NB4 (cell line): ENCODE results near the gene LCT.
A peak's percentile ranks its signal among the peaks of the same experiment; 100 is the strongest.

Experiments
- DNase-seq: peaks from one replicate; pipeline ENCODE4 v3.0.0; 2010; ENCODE audit warnings: low read depth
- H3K4me3 ChIP-seq: one replicate; pipeline ENCODE4 v1.5.1; 2011; ENCODE audit warnings: mild to moderate bottlenecking, low read depth, low read length, moderate library complexity
- MYC ChIP-seq: IDR thresholded peaks from 2 replicates; pipeline ENCODE4 v1.6.1; 2011; ENCODE audit warnings: low read depth, low read length
- POLR2A ChIP-seq: IDR thresholded peaks from 2 replicates; pipeline ENCODE4 v1.6.1; 2011; ENCODE audit warnings: mild to moderate bottlenecking; ENCODE audit not compliant: insufficient read length; ENCODE audit errors: extremely low read depth
- TF ChIP-seq, protein P1 (sequence below): IDR thresholded peaks from one replicate; pipeline ENCODE4 v1.5.1; 2012; ENCODE audit warnings: low read depth, low read length
- TF ChIP-seq, protein P2 (sequence below): IDR thresholded peaks from 2 replicates; pipeline ENCODE4 v1.6.1; 2011; ENCODE audit warnings: low read depth, low read length

LCT gene

DNA sequence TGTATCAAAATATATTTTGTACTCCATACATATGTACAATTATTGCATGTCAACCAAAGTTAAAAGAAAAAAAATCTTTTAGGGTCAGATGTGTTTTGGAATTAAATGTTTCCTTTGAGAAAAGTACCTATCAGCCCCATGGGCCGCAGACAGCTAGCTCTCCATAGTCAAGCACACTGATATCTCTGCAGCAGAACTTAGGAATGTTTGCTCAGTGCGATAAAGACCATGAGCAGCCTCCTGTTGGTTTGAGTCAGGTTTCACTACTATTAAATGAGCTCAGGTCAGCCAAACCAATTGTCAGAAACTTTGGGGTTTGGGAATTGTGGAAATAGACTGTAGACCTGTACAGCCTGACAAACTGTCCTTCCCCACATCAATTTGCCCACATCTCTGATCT lies 33.7 kb downstream of the LCT start:
- TF ChIP-seq POLR2A: no peak
- TF ChIP-seq, protein P1, sequence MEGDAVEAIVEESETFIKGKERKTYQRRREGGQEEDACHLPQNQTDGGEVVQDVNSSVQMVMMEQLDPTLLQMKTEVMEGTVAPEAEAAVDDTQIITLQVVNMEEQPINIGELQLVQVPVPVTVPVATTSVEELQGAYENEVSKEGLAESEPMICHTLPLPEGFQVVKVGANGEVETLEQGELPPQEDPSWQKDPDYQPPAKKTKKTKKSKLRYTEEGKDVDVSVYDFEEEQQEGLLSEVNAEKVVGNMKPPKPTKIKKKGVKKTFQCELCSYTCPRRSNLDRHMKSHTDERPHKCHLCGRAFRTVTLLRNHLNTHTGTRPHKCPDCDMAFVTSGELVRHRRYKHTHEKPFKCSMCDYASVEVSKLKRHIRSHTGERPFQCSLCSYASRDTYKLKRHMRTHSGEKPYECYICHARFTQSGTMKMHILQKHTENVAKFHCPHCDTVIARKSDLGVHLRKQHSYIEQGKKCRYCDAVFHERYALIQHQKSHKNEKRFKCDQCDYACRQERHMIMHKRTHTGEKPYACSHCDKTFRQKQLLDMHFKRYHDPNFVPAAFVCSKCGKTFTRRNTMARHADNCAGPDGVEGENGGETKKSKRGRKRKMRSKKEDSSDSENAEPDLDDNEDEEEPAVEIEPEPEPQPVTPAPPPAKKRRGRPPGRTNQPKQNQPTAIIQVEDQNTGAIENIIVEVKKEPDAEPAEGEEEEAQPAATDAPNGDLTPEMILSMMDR: no peak
- TF ChIP-seq MYC: no peak
- no peak for DNase-seq
- H3K4me3 ChIP-seq: no peak overlapping the region

DNA sequence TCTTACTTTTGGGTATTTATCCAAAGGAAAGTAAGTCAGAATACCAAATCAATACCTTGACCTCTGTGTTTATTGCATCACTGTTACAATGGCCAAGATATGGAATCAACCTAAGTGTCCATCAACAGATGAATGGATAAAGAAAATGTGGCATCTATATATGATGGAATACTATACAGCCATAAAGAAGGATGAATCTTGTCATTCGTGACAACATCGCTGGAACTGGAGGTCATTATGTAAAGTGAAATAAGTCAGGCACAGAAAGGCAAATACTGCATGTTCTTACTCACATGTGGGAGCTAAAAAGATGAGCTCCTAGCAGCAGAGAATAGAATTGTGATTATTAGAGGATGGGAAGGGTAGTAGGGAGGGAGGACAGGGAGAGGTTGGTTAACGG lies 34.6 kb downstream of the LCT start:
- H3K4me3 ChIP-seq: no peak overlapping the region
- TF ChIP-seq, protein P2, sequence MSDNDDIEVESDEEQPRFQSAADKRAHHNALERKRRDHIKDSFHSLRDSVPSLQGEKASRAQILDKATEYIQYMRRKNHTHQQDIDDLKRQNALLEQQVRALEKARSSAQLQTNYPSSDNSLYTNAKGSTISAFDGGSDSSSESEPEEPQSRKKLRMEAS: no peak
- DNase-seq: no peak

DNA sequence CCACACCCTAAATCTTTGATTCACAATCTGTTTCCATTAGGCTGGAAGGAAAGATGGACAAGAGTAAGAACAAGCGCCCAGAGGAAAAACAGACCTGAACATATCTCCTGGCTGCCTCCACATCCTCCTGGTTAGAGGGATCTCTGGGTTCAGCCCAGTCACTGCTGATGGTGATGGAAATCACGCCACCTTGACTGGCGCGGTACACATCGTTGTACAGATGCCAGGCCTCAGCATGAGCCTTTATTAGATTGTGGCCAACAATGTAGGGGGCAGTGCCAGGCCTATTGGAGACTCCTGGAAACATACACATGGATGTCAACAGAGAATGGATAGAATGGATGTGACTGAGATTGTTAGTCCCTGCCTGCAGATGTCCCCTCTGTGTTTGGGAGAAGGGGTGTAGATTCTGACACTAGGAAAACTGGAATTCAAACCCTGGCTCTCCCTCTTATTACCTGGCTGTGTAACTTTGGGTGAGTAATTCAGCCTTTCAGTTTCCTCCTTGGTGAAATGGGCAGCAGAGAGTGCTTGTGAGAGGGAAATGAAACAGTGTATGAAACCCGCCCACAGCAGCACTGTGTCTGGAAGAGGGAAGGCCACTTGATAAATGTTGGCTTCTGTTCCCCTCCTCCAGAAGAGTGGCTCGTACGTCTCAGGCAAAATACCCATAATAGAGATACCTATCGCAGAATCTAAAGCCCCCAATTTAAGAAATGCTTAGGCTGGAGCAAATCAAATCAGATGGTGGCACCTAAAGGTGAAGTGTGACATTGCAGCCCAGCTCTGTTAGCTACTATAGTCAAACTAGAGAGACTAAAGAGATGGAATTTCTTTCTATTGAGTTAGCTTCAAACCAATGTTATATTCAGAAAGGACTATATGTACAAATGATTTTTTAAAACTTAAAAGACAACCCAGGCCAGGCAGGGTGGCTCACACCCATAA lies 36.2 kb downstream of the LCT start:
- DNase-seq: no peak
- TF ChIP-seq MYC: no peak
- TF ChIP-seq, protein P1: peak; percentile 9
- TF ChIP-seq, protein P2: no peak
- no peak for TF ChIP-seq POLR2A
- H3K4me3 ChIP-seq: no peak overlapping the region

DNA sequence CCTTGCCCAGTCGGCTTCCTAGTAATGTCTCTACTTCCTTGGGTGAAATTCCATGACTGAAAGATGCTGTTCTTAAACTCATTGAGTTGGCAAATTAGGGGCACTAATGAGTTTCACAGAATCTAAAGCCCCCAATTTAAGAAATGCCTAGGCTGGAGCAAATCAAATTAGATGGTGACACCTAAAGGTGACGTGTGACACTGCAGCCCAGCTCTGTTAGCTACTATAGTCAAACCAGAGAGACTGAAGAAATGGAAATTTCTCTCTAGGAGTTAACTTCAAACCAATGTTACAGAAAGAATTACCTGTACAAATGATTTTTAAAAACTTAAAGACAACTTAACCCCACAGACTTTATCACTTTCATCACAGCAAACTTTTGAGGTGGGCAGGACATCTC lies 37.2 kb downstream of the LCT start:
- no peak overlapping the region for H3K4me3 ChIP-seq
- no peak for DNase-seq
- TF ChIP-seq, protein P1: peak; percentile 14
- TF ChIP-seq POLR2A: no peak
- TF ChIP-seq MYC: no peak

DNA sequence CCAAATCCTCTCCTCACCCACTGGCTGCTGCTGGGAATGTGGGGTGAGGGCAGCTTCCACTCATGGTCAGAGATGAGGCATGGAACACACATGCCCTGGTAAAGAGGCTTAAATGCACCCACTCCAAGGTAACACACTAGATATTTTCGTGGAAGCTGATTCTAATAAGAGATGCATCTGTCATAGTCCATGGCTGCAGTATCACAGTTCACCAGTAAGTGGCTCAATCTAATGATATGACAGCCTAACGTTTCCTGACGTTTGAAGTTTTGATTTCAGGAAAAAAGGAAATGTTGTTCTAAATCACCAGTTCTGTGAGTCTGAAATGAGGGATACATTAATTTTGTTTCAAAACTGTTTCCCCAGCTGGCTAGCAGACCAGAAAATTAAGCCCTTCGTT lies 38.2 kb downstream of the LCT start:
- DNase-seq: no peak
- no peak overlapping the region for H3K4me3 ChIP-seq
- TF ChIP-seq, protein P1: peak; percentile 40
- TF ChIP-seq POLR2A (no peak), MYC (no peak)

DNA sequence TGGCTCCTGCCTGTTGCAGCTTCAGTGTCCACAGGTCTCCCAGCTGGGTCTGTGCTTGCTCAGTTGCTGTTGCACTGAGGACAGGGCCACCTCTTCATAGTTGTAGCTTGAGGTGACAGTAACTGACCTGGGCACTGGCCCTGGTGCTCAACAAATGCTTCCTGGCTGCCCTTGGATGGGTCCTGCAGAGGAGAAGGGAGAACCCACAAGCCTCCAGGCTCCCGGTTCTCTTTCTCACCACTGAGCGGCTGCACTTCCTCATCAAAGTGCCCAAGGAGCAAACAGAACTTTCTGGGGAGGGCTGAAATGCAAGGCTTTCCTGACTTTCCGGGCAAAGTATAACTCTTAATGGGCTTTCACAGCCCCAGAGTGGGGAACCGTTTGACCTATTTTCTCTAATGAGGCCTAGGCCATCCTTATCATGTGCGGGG lies 38.7 kb downstream of the LCT start:
- no peak overlapping the region for H3K4me3 ChIP-seq

More for the DNA sequence above, 38.7 kb downstream of the LCT start:
- TF ChIP-seq, protein P2: no peak
- TF ChIP-seq, protein P1: no peak
- TF ChIP-seq POLR2A: no peak
- no peak for TF ChIP-seq MYC
- no peak for DNase-seq
